Cerebellar nuclear complex (tissue), 1 donor: ENCODE data around the gene PNMA6E.

Source experiments
- DNase-seq, 2 experiments: peaks; one replicate each; lab custom pipeline; 2025; lab: John Stamatoyannopoulos, UW

The PNMA6E gene

GRCh38 chrX:153384390-153384789 lies 16.8 kb downstream of the PNMA6E start:
- DNase-seq, result no peak

DNA sequence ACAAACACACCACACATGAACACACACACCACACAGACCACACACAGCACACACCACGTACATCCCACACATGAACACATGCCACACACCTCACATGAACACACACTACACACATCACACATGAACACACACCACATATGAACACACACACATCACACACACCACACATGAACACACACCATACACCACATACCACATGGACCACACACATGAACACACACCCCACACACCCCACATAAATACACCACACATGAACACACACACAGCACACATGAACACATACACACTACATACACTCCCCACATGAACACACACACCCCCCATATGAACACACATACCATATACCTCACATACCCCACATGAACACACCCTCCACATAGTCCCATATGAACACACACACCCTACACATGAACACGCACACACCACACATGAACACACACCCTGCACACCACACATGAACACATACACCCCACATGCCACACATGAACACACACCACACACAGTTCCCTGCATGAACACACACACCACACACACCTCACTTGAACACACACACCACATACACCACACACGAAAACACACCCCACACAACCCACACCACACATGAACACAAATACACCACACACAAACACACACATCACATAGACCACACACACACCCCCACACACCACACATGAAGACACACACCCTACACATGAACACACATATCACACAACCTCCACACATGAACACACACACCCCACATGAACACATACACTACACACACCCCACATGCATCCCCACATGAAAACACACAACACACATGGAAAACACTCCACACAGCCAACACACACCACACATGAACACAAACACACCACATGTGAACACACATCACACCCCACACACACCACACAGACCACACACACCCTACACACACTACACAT lies 18.3 kb downstream of the PNMA6E start:
- DNase-seq, result no peak

GRCh38 chrX:153381684-153382532 lies 19.2 kb downstream of the PNMA6E start:
- DNase-seq, result no peak

GRCh38 chrX:153380691-153381090 lies 20.5 kb downstream of the PNMA6E start:
- no peak for DNase-seq

DNA sequence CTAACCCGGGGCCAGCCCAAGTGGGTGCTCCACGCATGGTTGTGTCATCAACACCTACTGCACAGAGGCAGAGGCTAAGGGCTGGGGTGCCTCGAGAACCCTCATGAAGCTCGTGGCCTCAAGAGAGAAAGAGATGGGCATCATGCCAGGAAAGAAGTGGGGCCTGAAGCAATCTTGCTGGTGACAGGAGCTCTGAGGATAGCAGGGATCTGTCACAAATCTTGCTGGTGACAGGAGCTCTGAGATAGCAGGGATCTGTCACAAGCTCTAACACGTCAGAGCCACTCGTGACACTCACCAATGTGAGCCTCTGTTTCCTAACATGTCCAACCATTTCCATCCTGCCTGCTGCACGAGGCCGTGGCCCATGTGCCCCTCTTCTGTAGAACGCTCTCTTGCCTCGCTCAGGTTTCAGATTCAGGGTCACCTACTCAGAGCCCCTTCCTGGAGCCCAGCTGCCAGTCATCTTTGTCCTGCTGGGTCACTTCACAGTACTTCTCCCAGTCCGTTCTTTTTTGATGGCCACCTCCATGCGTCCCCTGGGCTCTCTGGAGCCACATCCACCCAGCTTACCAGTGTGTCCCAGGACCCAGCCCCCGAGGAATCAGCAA lies 21.1 kb downstream of the PNMA6E start:
- no peak for DNase-seq

DNA sequence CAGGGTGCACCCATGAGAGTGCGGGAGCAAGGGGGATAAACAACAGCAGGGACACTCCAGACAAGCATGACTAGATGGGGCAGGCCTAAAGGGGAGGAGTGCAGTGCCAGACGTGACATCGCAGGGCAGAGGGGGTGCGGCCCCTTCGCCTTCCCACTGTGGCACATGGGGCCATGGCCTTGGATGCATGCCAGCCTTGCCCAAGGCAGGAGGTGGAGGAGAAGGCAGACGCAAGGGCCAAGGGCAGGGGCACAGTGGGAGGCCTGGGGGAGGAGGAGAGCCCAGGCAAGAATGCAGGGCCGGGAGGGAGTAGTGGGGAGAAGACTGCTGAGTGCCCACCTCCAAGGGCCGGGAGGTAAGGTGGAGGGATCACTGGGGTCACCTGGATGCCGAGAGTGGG lies 21.6 kb downstream of the PNMA6E start:
- DNase-seq, result no peak

DNA sequence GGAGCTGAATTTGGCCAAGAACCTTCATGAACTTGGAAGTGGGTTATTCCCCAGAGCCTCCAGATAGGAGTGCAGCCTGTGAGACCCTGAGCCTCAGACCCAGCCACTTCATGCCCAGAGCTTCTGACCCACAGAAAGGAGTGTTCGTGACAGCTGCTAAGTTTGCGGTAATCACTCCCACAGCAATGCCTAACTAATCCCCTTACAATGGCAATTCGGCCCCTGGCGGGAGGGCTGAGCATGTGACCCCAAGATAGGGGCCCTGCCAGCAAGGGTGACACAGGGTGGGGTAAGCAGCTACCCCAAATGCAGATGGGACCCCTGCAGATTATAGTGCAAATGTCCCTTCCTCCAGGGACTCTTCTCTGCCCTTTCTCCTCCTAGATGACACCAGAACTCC lies 22.5 kb downstream of the PNMA6E start:
- DNase-seq, result no peak

- no peak for DNase-seq
Observed at GRCh38 chrX:153377727-153378126, 23.4 kb downstream of the PNMA6E start.

DNA sequence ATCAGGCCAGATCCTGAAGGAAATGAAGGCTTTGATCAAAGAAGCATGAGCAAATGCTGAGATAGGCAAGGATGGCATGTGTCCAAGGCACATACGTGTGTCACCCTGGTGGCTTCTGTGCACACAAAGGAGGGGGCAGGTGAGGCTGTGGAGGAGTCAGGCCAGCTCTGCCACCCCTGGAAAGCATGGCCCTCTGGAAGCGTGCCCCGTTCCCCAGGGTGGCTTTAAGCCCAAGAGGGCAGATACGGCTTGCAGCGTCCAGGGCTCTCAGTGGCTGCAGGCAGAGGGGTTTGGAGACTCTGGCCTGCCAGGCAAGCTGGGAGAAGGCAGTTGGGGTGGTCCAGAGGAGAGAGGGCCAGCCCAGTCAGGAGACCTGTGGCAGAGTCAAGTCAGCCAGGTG lies 25.6 kb downstream of the PNMA6E start:
- DNase-seq, result no peak

GRCh38 chrX:153374426-153374825 lies 26.7 kb downstream of the PNMA6E start:
- no peak for DNase-seq

DNA sequence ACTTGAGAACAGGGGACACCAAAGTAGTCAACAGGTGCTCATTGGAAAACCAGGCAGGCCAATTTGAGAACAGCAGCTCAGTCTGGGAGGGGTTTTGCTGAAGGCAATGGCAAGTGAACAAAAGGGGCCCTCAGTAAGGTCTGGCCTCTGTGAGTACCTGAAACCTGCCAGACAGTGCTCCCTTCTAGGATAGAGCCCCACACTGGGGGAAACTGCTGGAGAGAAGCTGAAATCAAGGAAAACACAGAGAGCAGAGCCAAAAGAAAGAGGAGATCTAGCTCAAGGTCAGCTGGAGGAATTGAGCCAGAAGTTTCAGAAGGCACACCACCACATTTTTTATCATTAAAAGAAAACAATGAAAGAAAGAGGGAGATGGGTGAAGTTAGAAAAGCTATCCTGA lies 28.2 kb downstream of the PNMA6E start:
- DNase-seq, result no peak

GRCh38 chrX:153371256-153371655 lies 29.9 kb downstream of the PNMA6E start:
- no peak for DNase-seq

DNA sequence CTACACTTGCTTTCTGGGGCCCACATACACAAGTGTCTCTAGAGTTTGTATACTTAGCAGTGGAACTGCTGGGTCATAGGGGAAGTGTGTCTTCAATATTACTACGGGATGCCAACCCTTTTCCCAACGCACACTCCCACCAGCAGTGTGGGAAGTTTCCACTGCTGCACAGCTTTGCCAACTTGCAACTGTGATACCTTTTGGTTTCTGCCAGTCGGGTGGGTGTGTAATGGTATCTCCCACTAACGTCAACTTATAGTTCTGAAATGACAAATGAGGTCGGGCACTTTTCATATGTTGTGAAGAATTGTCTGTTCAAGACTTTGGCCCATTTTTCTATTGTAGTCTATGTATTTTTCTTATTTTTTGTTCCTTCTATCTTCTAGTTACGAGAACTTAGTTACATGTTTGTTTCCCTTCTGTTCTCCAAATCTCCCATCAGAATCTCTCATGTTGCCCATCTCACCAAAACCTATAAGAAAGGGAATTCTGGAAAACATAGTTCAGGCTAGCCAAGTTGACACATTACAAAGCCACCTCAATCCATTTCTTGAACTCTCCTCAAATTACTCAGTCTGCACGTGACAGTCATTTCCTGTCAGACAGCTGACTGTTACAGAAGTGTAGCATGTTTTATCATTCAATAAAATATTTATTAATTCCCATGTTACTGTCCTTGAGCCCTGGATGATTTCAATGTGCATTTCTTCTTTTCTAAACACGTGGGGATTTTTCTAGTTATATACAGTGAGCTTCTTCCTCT lies 30.7 kb downstream of the PNMA6E start:
- DNase-seq, result no peak

- no peak for DNase-seq
Observed at GRCh38 chrX:153366878-153367538, 34.1 kb downstream of the PNMA6E start.

- no peak for DNase-seq
Observed at GRCh38 chrX:153366119-153366518, 35.0 kb downstream of the PNMA6E start.

GRCh38 chrX:153365670-153366069 lies 35.5 kb downstream of the PNMA6E start:
- DNase-seq, result no peak

DNA sequence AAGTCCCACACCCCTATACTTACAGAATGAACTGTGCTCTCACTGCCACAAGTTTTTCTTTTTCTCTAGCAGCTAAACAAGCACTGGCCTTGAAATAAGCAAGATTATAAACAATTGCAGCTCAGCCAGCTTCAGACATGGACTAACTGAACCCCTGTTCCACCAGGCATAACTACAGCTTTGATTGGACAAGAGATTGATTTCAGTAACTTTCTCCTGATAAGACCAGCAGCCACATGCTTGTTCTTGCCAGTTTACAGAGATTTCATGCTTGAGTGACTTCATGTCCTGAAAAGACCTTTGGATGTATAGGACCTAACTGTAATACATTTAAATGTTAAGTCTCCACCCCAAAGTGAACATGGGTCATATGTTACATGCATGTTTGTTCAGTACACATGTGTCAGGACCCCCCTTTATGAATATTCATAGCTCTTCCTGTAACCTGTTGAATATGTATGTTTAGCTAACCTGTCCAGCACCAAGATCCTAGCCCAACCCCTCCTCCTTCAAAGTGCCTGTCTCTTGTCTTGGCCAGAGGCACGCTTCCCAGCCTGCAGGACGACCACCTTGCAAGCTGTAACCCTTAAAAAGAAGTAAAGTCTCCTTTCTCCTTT lies 39.3 kb downstream of the PNMA6E start:
- no peak for DNase-seq

DNA sequence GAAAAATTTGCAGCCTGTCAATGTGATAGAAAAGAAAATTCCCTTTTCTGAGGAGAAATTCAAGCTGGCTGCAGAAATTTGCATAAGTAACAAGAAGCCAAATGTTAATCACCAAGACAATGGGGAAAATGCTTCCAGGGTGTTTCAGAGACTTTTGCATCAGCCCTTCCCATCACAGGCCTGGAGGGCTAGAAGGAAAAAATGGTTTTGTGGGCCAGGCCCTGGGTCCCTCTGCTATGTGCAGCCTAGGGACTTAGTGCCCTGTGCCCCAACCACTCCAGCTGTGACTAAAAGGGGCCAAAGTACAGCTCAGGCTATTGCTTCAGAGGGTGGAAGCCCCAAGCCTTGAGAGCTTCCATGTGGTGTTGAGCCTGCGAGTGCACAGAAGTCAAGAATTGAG lies 43.3 kb downstream of the PNMA6E start:
- DNase-seq, result no peak

GRCh38 chrX:153353416-153353815 lies 47.7 kb downstream of the PNMA6E start:
- DNase-seq, result no peak

- DNase-seq, result no peak
Observed at GRCh38 chrX:153352858-153353257, 48.3 kb downstream of the PNMA6E start.

DNA sequence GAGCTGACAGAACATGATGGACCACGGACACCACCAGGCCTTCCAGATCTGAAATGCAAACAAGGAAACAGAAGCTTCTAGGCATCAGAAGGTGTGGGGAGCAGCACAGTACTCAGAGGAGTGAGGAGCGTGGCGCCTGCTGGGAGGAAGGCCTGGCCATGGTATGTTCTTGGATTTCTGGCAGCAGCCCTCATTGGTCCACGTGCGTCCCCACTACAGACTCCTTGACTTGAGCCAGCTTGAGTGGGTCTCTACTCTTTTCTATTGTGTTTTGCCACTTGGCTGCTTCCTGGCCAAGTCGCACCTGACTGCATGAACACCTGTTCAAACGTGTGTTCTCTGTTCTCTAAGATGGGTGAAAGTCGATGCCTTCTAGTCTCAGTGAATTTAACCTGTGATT lies 49.2 kb downstream of the PNMA6E start:
- DNase-seq, result no peak
